Activated effector memory CD4-positive, alpha-beta T cell treated with Interleukin-2 at 50 U/mL for 16 hours (primary cell): ENCODE measurements around the gene CBX1.

ENCODE experiments used
- DNase-seq: peaks from one replicate; pipeline ENCODE4 v3.0.0-alpha.2; 2020

CBX1 gene

DNA sequence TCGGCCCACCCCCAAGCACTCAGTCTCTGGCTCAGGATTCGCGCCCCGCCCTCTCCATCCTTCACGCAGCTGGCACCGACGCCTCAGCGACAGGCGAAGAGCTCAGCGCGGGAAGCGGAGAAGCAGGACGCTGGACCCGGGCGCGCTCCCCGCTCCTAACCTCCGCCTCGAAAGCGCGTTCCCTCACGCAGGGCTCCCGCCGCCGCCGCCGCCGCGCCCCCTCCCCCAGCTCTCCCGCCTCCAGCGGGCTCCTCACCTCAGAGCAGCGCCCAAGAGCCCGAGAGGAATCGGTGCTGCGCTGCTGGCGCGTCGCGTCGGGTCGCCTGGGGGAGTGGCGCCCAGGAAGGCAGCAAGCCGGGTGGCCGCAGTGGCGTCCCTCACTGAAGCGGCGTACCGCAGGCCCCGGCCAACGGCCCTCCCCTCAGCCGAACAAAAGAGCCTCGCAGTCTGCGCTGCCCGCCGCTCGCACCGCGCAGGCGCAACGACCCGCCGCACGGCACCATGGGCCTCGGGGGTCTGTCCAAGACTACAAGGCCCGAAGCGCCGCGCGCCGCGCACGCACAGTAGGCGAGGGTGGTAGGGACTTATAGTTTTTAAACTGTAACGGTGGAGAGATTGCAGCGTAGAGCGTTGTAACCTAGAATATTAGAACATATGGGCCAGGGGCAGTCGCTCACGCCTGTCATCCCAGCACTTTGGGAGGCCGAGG lies at the start of gene CBX1:
TSS of gene CBX1 (minus strand) at position 467 of the 709 bp plus-strand sequence. CDS start 24,474 bp downstream, outside the sequence.
- DNase-seq: peak; percentile 90

- DNase-seq: no peak
These were observed 49.3 kb upstream of the CBX1 start for GRCh38 chr17:48150597-48151001.

DNA sequence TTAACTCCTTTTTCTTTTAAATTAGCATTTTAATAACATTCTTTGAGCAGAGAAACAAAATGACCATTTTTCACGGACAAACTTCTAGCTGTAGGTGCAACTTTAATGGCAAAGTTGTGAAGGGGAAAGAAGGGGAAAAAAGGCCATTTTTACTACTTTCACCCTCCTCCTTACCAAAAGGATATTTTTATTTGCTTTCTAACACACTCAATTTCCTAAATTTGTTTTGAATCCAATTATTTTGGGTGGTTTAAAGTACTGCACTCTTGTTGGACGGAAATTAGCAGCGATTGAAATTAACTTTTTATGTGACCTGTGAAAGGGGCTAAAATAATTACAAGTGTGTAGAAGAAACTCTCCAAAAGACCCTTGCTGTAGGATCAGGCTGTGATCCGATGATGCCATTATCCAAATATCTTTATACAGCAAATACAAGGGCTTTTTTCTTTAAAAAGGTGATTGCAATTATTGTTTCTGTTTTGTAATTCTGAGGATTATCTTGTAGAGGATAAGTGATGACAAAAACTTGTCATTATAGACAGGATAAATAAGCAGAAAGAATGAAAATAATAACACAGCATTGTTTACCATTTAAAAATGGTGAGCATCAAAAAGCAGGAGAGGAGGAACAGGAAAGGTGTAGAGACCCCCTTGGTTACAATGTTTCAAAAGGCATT lies 48.6 kb upstream of the CBX1 start:
- DNase-seq: no peak

- DNase-seq: no peak
These were observed 47.8 kb upstream of the CBX1 start for GRCh38 chr17:48148854-48149786.

DNA sequence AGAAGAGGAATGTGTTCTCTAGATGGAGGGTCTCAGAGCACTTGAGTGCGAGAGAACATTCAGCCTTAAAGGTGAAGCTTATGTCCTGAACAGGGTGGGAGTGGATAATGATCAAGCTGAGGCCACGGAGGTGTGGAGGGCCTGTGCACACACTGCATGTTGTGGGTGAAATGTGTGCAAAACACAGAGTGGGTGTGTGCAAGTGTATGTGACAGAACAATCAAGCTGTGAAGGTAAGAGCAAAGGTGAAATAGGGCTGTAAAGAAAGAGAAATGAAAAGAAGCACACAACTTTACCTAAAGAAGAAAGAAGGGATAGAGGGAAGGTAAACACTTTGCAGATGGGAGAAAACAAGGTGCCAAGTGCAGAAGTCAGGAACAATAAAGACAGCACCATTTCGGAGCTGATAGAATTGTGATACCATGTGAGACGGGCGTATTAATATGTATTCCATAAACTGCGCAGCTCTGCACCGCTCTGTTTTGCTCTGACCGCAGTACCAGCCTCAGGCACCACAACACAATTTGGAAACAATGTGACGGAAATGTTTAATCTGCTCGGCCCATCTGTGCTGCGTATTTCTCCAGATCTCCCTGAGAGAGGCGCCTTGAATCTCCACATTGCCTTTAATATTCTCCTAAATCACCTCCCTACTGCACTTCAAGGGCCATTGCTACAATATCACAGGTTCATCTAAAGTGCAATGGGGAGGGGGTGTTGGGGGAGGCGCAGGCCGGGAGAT lies 46.9 kb upstream of the CBX1 start:
- DNase-seq: no peak

DNA sequence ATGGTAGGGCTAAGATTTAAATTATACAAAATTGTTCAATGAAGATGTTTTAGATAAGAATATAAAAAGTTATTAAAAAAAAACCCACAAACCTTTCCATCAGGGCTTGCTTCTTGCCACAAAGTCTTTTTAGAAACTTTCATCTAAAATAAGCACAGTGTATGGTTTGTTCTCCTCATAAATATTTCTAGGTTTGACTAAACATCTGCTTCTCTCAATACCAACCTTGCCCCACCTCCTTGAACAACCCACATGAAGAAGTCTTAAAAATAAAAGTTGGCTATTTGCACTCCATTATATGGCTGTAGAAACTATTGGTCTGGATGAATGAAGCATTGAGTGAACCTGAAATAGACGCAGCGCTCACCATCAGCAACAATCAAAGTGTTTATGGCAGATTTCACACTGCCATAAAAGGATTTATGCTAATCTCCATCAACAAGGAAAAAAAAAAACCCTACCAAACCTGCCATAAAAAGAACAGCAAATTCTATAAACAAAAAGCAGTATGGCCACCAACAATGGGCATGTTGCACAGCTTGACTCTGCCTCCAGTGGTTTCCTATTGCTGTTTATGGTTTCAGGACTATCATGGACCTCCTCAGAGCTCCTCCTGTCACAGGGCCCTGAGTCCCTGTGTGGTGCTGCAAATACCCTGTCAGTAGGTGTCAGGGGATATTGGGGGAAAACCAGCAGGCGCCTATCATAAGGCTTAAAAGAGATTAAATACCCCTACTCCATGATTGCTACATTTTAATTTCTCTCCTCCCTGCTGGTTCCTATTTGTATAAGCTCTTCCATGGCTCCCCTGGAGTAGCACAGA lies 43.9 kb upstream of the CBX1 start:
- DNase-seq: no peak

- DNase-seq: no peak
These were observed 43.0 kb upstream of the CBX1 start for GRCh38 chr17:48144231-48144630.

DNA sequence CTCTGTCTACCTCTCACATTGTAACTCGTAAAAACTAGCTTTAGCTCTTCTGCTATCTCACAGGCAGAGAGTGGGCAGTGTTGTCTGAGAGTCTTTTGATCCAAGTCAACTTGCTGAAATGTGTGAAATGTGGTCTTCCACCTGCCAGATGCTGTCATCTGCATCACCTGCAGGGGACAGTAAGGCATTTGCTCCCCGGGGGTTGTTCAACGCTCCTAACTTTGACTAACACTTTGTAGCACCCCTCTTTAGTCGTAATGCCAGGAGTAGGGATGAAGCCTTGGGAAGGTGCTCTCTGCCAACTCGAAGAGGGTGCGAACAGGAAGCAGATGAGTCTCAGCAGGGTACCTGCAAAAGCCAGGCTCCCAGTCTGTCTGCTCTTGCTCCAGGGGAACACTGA lies 42.4 kb upstream of the CBX1 start:
- no peak for DNase-seq

GRCh38 chr17:48139944-48140343 lies 38.7 kb upstream of the CBX1 start:
- no peak for DNase-seq

DNA sequence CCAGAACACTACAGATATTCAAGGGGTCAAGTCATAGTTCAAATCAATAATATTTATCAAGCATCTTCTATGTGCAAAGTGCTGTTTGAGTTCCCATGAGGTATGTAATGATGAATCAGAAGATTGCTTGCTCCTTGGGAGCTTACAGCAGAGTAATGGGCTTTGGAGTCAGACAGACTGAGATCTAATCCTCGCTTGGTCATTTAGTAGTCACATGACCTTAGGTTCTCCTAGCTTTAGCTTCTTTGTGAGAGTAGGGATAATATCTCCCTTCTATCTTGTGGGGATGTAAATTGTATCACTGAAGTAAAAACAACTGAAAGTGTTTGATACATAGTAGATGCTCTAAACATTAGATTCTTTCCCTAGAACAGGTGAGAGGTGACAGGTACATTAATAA lies 36.4 kb upstream of the CBX1 start:
- DNase-seq: no peak

- DNase-seq: no peak
These were observed 33.7 kb upstream of the CBX1 start for GRCh38 chr17:48134912-48135480.

DNA sequence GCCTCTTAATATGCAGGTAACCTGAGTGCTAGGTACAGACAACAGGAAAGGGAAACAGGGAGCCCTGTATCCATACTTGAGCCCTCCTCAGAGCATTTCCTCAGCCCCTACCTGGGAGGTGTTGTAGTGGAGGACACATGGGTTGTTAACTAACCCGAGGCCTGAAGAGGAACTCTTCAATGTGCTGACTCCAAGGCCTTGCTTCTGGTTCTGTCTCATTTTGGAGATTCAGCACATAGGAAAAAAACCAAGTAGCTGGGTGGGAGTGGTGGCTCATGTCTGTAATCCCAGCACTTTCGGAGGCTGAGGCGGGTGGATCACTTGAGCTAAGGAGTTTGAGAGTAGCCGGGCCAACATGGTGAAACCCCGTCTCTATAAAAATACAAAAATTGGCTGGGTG lies 31.1 kb upstream of the CBX1 start:
- no peak for DNase-seq

DNA sequence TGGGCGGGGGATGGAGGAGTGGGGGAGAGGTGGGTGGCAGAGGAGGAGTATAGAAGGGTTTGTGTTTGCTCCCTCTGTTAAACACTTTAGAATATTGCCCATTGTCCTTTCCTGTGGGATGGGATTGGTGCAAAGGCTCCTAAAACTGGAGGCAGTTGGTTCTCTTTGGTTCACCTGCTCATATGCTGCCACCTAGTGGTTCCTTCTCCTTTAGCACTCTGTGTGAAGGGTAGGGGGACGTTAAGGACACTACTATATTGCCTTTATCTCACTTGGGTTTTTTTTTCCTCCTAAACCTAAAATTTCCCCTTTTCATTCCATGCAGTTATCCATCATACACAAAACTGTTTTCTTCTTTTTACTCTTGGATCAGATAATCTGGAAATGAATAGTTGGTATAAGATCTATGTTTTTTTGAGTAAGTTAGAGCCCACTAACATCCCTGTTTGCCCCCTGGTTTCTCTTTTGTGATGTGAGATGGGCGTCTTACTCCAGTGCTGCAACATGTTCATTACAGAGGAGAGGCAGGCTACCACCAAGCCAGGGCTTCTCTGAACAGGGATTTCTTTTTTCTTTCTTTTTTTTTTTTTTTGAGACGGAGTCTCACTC lies 30.0 kb upstream of the CBX1 start:
- DNase-seq: peak; percentile 6

DNA sequence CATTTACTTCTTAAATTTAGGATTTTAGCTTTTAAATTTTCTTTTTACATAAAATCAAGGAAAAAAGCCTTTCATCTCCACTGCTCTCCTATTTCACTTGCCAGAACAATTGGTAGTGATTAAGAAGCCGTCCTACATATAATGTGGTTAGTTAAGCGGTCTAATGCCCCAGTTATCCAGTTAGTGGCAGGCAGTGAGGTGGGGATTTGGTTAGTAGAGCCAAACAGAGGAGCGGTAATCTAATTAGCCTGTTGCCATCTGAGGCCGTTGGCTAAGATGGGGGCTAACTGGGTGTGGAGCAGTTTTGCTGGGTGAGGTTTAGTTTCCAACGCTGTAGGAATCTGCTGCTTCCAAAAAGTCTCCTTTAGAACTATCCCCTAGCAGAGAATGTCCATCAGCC lies 28.7 kb upstream of the CBX1 start:
- no peak for DNase-seq

DNA sequence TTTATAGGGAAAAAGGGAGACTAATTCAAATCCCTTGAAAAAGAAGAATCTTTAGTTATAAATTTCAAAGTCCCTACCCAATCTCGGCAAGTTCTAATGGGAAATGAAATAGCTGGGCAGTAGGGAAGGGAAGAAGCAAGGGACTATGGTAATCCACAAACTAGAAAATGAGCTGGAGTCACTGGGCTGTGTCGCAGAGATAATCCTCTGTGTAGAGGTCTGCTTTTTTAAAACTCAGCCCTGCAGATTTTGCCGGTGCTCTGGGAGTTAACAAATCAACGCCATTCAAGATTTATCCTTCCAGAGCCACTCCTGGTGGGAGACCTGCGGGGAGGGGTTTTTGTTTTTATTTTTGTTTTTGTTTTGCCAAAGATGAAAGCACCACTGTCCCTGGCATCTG lies 27.1 kb upstream of the CBX1 start:
- no peak for DNase-seq

GRCh38 chr17:48127371-48128051 lies 26.2 kb upstream of the CBX1 start:
- no peak for DNase-seq

DNA sequence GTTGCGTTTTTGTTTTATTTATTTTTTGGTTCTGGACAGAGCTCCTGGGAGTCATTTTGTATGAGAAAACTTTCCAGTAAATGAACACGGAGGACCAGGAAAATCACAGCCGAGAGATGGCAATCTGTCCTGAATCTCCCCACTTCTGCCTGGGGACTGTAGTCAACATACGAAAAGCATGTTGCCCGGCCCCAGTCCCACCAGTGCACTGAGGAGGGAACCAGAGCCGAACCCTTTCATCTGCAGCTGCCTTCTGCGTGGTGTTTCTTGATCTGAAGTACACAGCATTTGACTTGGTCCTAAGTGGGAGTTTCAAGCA lies 25.2 kb upstream of the CBX1 start:
- DNase-seq: no peak

GRCh38 chr17:48125829-48126531 lies 24.7 kb upstream of the CBX1 start:
- no peak for DNase-seq

GRCh38 chr17:48123776-48124388 lies 22.6 kb upstream of the CBX1 start:
- DNase-seq: no peak

GRCh38 chr17:48123111-48123510 lies 21.8 kb upstream of the CBX1 start:
- DNase-seq: no peak
